GM18526 (cell line): ENCODE results near the gene DIP2C.

Experiments
- POLR2A ChIP-seq: IDR thresholded peaks from 3 replicates; pipeline ENCODE4 v1.6.1; 2011; ENCODE audit not compliant: insufficient read length; ENCODE audit errors: extremely low read depth

The DIP2C gene

GRCh38 chr10:488081-488932, 201.2 kb downstream of the DIP2C start:
- TF ChIP-seq POLR2A = no peak

GRCh38 chr10:486666-487322, 202.7 kb downstream of the DIP2C start:
- TF ChIP-seq POLR2A = no peak

DNA sequence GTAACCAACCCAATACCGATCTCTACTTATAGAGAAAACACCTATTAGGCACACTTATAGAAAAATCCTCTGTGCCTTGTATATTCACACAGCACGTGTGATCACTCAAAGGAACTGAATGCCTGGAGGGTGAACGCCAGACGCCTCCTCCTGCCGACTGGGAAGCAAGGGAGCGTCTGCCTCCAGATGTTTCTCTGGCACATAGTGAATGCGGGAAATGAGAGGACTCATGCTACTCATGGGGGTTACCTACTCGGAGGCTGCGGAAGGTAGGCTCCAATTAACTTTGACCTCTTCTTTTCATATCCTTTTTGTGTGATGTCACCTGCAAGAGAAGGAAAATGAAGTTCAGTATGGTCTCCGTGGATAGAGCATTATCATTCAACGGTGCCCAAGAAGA, 203.3 kb downstream of the DIP2C start:
- no peak for TF ChIP-seq POLR2A

DNA sequence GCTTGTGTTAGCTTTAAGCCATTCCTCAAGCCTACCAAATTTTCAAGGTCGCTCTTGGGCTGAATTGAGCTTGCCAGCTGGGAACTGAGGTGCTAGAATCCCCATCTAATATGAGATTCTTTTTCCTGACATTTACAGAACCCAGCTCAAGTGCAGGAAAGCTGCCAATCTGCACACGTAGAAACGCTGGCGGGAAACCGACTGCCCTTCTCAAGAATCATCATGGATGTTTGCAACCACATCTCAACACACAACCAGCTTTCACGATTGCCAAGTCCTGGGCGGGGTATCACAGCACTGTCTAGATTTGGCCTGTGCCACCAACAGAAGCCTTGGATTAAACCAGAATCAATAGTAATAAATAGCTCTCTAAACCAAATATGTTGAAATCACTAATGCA, 203.7 kb downstream of the DIP2C start:
- no peak for TF ChIP-seq POLR2A

- TF ChIP-seq POLR2A = peak; percentile 24
These were observed 204.4 kb downstream of the DIP2C start for GRCh38 chr10:484925-485661.

GRCh38 chr10:484441-484924, 205.0 kb downstream of the DIP2C start:
- no peak for TF ChIP-seq POLR2A

- no peak for TF ChIP-seq POLR2A
These were observed 206.2 kb downstream of the DIP2C start for GRCh38 chr10:483261-483660.

GRCh38 chr10:482848-483247, 206.6 kb downstream of the DIP2C start:
- no peak for TF ChIP-seq POLR2A

- no peak for TF ChIP-seq POLR2A
These were observed 207.4 kb downstream of the DIP2C start for GRCh38 chr10:482051-482501.

- TF ChIP-seq POLR2A = no peak
These were observed 207.8 kb downstream of the DIP2C start for GRCh38 chr10:481628-482027.

GRCh38 chr10:480928-481552, 208.4 kb downstream of the DIP2C start:
- no peak for TF ChIP-seq POLR2A

DNA sequence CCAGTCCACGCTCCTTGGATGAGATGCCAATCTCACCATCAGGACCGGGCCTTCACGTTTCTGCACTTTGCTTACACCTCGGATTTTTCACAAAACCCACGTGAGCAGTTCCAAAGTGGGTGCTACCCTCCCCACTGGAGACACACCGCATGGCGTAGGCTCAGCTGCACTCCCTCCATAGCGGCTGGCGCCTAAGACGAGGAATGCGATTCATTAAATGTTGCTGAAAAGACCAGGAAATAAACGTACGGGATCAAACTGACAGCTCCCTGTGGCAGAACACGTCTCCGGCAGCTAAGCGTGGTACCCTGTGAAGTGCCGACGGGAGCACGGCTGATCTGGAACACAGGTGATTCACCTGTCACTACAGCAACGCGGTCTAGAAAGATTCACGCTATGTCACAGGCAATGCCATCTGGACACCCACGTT, 209.0 kb downstream of the DIP2C start:
- no peak for TF ChIP-seq POLR2A

DNA sequence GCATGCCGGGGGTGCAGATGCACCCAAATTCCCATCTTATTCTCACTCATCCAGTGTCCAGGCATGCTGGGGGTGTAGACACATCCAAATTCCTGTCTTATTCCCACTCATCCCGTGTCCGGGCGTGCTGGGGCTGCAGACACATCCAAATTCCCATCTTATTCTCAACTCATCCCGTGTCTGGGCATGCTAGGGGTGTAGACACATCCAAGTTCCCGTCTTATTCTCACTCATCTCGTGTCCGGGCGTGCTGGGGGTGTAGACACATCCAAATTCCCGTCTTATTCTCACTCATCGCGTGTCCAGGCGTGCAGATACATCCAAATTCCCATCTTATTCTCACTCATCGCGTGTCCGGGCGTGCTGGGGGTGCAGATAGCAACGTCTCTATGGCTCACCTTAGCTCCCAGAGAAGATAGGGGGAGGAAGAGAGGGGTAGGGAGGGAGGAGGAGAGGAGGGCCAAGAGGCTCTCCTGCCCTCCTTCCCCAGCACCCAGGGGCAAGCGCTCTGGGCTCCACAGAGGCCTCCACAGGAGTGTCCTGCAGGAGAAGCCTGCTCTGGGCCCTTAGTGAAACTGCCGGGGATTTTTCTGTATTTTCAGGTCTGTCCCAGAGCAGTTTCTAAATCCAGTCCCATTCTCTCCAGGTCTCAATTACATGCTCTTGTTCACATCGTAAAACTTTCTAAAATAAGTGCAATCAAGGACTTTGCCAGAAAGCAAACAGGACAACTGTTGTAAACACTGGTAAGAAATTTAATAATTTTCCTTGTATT, 210.8 kb downstream of the DIP2C start:
- TF ChIP-seq POLR2A = no peak

DNA sequence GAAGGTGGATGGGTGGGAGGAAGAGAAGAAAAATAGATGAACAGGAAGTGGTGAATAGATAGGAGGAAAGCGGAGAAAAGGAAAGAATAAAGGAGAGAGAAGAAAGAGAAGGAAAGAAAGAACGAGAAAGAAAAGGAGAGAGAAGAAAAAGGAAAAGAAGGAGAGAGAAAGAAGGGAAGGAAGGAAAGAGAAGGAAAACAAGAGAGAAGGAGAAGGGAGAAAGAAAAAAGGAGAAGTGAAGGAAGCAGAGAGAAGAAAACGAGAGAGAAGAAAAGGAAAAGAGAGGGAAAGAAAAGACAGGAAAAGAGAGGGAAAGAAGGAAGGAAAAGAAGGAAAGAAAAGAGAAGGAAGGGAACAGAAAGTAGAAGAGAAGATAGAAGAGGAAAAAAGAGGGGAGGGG, 211.8 kb downstream of the DIP2C start:
- TF ChIP-seq POLR2A = no peak
